Effector memory CD4-positive, alpha-beta T cell (primary cell): ENCODE results near the gene GLDN.

Experiments used
- DNase-seq, 3 donors: peaks; one replicate each; pipeline ENCODE4 v3.0.0-alpha.2; 2020
- H3K27ac ChIP-seq: 2 replicates; pipeline ENCODE4 v1.7.0; 2013; ENCODE audit warnings: mild to moderate bottlenecking, low read length, moderate library complexity; ENCODE audit not compliant: insufficient read depth, poor library complexity, severe bottlenecking
- H3K27me3 ChIP-seq: replicated peaks from 2 replicates; pipeline ENCODE4 v1.7.0; 2013; ENCODE audit warnings: mild to moderate bottlenecking, low read length; ENCODE audit not compliant: insufficient read depth, control insufficient read depth, poor library complexity, severe bottlenecking
- H3K36me3 ChIP-seq: 2 replicates; pipeline ENCODE4 v1.7.0; 2013; ENCODE audit warnings: mild to moderate bottlenecking, low read length, moderate library complexity; ENCODE audit not compliant: control insufficient read depth, insufficient read depth
- H3K4me1 ChIP-seq: 2 replicates; pipeline ENCODE4 v1.7.0; 2013; ENCODE audit warnings: low read length, mild to moderate bottlenecking; ENCODE audit not compliant: control insufficient read depth, insufficient read depth, poor library complexity, severe bottlenecking
- H3K4me3 ChIP-seq: 2 replicates; pipeline ENCODE4 v1.7.0; 2013; ENCODE audit warnings: low read length, low read depth, mild to moderate bottlenecking; ENCODE audit not compliant: insufficient read depth, poor library complexity, severe bottlenecking
- H3K9me3 ChIP-seq: 2 replicates; pipeline ENCODE4 v1.7.0; 2013; ENCODE audit warnings: mild to moderate bottlenecking, low read length, moderate library complexity; ENCODE audit not compliant: control insufficient read depth

GLDN gene

DNA sequence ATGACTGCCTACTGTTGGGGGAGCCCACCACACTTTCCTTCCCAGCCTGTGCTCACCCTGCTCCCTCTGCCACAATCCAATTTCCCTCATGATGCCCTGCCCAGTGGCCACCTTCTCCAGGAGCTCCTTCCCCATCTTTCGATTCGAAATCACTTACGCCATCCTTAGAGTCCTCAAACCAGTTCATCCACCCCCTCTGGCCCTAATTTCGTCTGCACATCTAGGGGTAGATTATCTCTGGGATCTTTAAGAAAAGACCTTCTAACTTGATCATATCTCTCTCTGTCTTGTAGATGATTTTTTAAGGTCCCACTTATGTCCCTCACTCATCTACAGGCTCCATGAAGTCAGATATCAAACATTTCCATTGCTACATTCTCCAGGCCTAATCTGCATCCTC is 20.1 kb upstream of the GLDN start:
- Histone ChIP-seq H3K9me3 (no peaks in the 10 kb centered on the region), H3K4me1 (no peaks in the 10 kb centered on the region), H3K27me3 (no peaks in the 10 kb centered on the region), H3K36me3 (no peaks in the 10 kb centered on the region), H3K27ac (no peak overlapping the region), H3K4me3 (no peak overlapping the region)
- no peak for DNase-seq

DNA sequence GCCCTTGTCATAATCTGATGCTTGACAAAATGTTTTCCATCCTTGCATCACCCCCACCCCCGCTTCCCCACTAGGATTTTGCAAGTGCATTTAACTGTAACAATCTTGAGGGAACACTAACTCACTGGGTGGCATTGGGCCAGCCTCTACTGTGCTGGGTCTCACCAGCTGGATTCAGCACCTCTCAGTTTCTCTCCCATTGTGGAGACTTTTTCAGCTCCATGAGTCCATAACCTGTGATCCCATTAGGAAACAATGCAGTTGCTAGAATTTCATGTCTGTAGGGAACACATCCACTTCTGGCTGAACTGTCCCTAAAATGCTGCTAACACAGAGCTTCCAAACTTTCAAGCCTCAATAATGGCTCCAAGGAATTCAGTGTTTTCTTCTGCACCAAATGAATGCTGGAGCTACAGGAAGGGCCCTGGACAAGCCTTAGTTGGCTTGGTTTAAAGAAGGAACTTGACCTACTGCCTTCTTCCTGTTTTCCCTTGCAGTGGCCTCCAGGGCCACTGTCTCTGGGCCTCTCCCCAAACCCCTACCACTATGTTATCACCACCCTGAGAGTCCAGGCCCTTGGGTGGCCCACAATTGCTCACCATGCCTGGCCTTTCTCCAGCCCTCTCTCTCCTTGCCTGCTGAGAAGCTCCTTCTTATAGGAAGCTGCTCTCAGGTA is 18.7 kb upstream of the GLDN start:
- Histone ChIP-seq H3K4me3 (no peak overlapping the region), H3K27me3 (no peaks in the 10 kb centered on the region), H3K36me3 (no peaks in the 10 kb centered on the region), H3K4me1 (no peaks in the 10 kb centered on the region), H3K27ac (no peak overlapping the region), H3K9me3 (no peaks in the 10 kb centered on the region)
- no peak for DNase-seq

DNA sequence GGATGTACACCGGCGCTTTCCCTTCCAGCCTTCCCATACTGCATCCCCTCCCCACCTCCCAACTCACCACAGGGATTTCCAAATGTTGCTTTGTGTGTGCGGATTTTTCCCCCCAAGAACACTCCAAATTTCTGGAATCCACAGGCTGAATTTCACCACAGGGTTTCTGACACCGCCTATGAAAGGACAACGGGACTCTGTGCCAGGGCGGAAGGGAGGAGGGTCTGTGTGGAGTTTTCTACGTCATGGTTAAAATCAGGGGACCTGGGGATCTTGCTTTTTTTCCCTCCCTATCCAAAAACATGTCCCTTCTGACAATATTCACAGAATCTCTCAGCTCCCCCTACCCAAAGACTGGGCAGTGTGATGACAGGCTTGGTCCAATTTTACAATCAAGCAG is 17.7 kb upstream of the GLDN start:
- H3K27me3 ChIP-seq: no peaks in the 10 kb centered on the region
- H3K27ac ChIP-seq: no peak overlapping the region
- H3K4me3 ChIP-seq: no peak overlapping the region
- no peaks in the 10 kb centered on the region for H3K4me1 ChIP-seq
- H3K9me3 ChIP-seq: no peaks in the 10 kb centered on the region
- H3K36me3 ChIP-seq: no peaks in the 10 kb centered on the region
- DNase-seq: no peak

DNA sequence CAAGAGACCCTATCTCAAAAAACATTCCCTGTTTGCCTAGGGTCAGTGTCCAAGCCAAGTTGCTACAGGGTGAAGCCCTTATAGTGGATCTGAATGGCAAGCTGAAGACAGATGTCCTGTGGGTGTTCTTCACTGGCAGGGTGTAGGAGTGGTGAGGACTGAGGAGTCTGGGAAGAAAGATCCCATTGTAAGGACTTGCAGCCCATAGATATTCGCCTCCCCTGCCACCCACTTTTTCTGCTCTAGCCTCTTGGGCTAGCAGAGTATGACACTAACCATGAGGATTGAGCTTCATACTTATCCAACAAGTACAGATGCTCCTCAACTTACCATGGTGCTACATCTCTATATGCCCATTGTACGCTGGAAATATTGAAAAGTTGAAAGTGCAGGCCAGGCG is 16.3 kb upstream of the GLDN start:
- H3K36me3 ChIP-seq: no peaks in the 10 kb centered on the region

DNA sequence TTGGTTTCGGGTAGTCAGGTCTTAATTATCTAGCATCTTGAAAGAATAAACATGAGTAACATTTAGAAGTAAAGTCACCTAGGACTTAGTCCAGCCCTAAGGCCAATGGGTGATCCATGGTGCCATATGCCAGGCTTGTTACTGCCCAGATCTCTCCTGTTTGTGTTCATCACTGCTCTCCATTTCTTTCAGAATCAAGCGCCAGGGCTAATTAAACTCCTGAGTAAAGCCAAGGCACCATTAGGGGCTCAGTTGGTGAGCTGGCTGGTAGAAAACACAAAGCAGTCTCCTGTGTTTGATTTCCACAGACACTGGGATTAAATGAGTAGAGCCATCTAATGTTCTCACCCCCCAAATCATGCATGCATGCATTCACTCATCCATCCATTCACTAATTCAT is 14.4 kb upstream of the GLDN start:
- no peak for DNase-seq
- no peaks in the 10 kb centered on the region for H3K27me3 ChIP-seq
- H3K36me3 ChIP-seq: no peaks in the 10 kb centered on the region
- no peaks in the 10 kb centered on the region for H3K4me1 ChIP-seq
- H3K4me3 ChIP-seq: no peak overlapping the region
- no peak overlapping the region for H3K27ac ChIP-seq
- H3K9me3 ChIP-seq: no peaks in the 10 kb centered on the region

More for the DNA sequence above, 16.3 kb upstream of the GLDN start:
- DNase-seq: no peak
- Histone ChIP-seq H3K4me1 (no peaks in the 10 kb centered on the region), H3K9me3 (no peaks in the 10 kb centered on the region), H3K4me3 (no peak overlapping the region), H3K27me3 (no peaks in the 10 kb centered on the region), H3K27ac (no peak overlapping the region)

DNA sequence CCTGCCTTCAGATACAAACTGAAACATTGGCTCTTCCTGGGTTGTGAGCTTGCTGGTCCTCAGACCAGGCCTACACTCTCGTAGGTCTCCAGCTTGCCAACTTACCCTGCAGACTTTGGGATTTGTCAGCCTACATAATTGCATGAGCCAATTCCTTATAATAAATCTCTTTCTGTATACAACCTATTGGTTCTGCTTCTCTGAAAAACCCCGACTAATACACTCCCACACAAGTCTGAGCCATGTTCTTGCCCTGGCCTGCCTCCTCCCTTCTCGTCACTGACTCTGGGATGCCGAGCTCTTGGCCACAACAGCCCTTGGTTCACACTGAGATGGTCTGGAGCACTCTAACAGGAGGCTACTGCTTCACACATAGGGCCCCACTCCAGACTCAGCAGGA is 12.5 kb upstream of the GLDN start:
- Histone ChIP-seq H3K4me1 (no peaks in the 10 kb centered on the region), H3K4me3 (no peak overlapping the region), H3K36me3 (no peaks in the 10 kb centered on the region), H3K27me3 (no peaks in the 10 kb centered on the region), H3K27ac (no peak overlapping the region), H3K9me3 (no peaks in the 10 kb centered on the region)
- DNase-seq: no peak

DNA sequence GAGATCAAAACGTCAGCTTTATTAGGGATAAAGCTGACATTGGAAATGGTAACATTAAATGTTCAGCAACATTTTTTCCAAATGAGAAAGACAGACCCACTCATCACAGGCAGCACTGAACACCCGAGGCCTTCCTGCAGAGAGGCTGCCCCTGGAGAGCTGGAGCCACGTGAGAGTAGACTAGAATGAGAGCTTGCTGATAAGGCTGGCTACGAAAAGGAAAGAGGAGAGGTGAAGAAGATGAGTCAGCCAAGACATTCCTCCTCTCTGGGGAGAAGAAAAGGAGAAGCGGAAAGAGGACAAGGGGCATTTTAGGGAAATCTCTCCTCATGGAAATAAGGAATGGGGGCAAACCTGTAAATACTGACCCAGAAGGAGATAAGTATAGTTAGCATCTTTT is 10.3 kb upstream of the GLDN start:
- Histone ChIP-seq H3K4me3 (no peak overlapping the region), H3K4me1 (no peaks in the 10 kb centered on the region), H3K9me3 (no peaks in the 10 kb centered on the region), H3K27ac (no peak overlapping the region), H3K36me3 (no peaks in the 10 kb centered on the region), H3K27me3 (no peaks in the 10 kb centered on the region)
- DNase-seq: no peak

DNA sequence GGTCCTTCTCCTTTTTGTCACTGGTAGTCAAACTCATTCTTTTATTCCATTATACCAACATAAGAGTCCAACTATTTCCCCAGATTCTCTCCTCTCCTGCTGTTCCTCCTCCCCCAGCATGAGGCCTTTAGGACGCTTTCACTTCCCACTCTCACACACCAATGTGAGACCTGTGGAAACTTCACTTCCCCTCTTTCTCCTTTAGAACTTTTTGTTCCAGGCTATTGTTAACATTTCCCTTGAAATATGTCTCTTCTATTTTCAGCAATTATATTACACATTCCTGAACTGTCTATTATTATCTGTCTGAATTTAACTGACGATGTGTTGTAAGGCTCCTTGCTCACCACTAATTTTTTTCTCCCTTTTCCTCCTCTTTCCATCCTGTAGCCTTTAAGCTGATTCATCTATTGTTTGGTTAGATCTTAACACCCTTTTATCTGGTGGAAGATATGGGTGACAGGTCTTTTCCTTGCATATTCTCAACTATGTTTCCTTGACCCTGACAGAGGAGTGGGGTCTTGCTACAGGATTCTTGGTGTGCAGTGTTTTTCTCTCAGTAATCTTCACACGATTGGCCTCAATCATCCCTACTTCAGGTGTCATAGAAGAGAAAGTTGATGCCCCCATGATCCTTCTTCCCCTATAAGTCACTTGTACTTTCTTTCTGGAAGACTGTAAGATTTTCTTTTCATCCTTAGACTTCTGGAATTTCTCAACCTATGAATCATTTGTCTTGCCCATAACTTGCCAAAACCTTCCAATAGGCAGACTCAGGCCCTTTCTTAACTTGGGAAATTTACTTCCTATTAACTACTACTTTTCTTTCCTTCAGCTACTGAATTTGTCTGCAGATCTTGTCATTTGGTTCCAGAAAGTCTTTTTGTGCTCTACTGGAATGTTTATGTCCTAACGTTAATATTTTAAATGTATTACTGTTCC is 9.0 kb upstream of the GLDN start:
- Histone ChIP-seq H3K4me1 (no peaks in the 10 kb centered on the region), H3K36me3 (no peaks in the 10 kb centered on the region), H3K9me3 (no peaks in the 10 kb centered on the region), H3K4me3 (no peak overlapping the region), H3K27me3 (no peaks in the 10 kb centered on the region), H3K27ac (no peak overlapping the region)
- DNase-seq: no peak

DNA sequence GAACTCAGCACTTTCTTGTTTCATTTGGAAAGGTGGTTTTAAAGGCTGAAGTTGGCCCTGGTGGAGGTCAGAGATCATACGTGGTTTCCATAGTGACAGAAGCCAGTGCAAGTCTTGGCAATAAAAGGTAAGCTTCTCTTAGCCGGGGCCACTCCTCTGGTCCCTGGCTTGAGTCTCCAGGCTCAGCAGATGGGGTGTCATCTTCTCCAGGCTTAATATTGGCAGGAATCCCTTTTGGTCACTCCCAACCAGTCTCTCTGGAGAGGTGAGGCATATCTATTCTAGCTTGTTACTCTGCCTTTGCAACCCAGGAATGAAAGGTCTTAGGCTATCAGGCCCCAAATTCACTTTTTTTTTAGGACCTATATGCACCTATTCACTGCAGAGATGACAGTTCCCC is 7.9 kb upstream of the GLDN start:
- Histone ChIP-seq H3K9me3 (no peaks in the 10 kb centered on the region), H3K27me3 (no peaks in the 10 kb centered on the region), H3K27ac (no peak overlapping the region), H3K4me1 (no peaks in the 10 kb centered on the region), H3K4me3 (no peak overlapping the region), H3K36me3 (no peaks in the 10 kb centered on the region)
- DNase-seq: no peak

DNA sequence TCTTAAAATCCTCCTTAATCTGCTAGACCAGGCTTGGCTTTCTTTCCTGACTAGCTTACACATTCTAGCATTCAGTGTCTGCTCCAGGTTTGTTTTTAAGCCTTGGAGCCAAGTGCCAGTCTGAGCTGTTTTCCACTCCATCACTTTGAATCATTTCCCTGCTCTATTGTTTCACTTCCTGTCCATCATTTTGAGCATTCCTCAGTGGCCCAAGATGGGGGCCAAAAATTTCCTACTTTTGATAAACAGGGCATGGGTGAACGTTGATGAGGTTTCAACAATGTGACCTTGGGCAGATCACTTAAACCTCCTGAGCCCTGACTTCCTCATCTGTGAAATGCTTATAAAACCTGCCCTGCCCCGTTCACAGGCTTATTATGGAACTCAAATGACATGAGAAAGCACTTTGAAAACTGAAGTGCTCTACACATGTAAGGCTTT is 7.4 kb upstream of the GLDN start:
- Histone ChIP-seq H3K4me1 (no peaks in the 10 kb centered on the region), H3K36me3 (no peaks in the 10 kb centered on the region), H3K4me3 (no peak overlapping the region), H3K27me3 (no peaks in the 10 kb centered on the region), H3K9me3 (no peaks in the 10 kb centered on the region), H3K27ac (no peak overlapping the region)
- no peak for DNase-seq
